CD4-positive, alpha-beta T cell treated with Interleukin-4 for 1 hour (primary cell): ENCODE data around the gene TMEM229B.

Source experiments
- DNase-seq, 2 donors: peaks; one replicate each; pipeline ENCODE4 v3.0.0-alpha.2; 2020 to 2022

The TMEM229B gene

DNA sequence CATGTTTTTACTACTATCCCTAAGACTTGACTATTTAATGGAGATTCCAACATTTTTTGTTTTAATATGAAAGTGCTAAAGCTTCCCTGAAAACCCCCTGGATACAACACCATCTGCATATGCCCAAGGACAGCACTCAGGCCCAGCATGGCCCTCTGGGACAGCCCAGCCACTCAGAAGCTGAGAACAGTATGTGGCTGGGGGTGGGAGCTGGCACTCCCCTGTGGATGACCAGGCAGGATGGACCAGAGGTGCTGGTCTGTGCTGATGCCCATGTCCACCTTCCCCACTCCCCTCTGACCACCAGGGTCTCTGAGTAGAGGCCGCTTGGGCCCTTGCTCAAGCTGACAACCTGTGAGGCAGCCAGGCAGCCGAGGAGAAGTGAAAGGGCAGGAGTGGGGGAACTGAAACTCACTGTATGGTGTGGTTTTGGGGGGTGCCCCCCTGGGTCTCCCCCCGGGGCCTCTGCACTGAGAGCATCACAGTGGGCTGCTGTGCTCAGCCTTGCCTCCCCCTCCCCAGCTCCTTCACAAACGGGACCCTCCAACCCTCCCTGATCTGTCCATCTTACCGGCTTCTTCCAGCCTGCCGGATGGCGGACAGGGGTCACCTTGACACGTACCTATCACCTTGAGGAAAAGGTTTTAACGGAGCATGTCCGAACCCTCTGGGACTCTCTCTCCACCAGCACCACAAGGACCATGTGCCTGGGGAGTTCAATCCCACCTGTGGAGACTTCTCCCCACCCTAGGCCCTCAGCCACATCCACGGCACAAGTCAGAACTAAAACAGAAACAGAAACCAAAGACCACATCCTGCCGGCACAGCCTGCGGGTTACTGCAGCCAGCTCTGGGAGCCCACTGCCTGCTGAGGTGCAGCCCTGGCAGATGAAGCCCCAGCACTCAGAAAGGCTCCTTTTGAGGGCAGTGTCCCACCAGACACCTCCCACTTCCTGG lies at the start of gene TMEM229B:
Gene TMEM229B, minus strand, starts transcription at position 785 of the 957 bp plus-strand sequence. CDS start 14,798 bp downstream, outside the sequence.
- DNase-seq = peak; percentile 80

DNA sequence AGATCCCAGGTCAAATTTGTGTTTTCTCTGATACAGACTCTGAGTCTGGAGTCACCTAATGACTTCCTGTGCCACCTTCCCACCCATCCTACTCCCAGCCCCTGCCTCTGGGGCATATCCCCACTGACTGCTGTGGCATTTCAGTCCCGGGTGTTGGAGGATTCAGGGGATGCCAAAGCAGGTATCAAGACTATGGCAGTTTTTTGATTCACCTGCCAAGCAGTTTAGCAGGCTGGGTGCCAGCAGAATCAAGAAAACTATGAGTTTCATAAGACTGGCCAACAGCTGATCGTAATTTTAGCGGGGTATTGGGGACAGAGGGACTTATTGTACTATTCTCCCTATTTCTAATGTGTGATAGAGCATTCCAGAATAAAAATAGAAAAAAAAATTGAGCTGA lies 49.2 kb upstream of the TMEM229B start:
- DNase-seq = no peak

DNA sequence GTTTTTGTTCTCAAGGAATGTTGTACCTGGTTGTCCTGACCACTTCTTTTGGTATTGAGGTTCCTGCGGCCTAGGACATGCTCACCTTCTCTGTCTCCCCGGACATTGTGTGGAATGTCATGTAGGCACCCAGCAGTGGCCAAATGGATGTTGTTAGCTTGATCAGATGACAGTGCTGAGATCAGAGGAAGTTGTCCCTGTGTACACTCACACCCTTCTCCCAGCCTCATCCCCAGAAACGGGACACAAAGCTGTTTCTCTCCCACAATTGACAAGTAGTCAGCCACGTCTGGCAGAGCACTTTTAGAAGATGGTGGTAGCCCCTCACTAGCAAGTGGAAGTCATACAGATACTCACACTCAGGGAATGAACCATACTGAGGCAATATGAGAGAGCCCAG lies 47.6 kb upstream of the TMEM229B start:
- DNase-seq = no peak

DNA sequence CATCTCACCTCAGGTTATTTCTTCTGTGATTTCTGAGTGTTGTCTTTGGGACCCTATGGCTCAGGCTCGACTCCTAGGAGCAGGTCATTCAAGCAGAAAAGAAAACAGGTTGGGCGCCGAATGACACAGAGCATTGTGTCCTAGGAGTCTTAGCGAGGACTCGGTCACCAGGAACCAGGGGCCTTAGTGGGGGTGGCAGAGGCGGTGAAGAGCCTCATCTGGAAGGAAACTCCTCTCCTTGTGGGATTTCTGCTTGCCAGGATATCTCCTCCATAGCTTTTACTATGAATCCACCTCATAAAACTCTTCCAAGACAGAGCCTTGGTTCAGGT lies 45.2 kb upstream of the TMEM229B start:
- DNase-seq = no peak

DNA sequence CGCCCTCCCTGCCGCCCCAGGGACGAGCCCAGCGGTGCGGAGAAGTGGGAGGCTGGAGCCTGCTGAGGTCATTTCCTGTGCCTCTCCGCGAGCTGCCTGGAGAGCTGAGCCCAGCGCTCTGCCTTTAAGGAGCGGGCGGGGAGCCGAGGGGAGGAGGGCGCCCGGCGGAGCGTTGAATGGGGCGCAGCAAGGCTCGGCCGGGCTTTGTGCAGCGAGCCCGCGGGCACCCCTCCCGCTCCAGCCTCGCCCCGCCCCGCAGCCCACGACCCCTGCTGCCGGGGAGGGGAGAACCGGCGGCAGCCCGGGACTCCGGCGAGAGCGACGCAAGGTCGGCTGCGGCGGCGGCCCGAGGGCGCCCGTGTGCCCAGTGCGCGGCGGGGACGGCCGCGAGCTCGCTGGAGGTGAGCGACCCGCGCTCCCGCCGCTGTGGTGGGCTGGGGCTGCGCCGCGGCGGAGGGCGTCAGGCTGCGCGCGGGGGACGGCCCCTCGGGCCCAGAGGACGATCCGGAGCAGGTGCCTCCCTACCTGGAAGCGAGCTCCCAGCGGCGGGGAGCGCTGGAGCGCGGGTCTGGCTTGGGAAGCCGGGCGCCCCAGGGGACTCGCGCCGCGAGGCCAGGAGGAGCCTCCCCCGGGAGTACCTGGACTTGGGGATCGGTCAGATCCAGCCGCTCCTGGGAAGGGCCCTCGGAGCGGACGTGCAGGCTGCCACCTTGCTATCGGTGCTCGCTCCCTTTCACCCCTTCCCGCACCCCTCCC lies 44.7 kb upstream of the TMEM229B start, which contains the start of gene PLEKHH1:
Gene PLEKHH1, plus strand, starts transcription at position 293 of the 756 bp plus-strand sequence. CDS start 8,578 bp downstream, outside the sequence.
- peak; percentile 35 to 45 for DNase-seq

DNA sequence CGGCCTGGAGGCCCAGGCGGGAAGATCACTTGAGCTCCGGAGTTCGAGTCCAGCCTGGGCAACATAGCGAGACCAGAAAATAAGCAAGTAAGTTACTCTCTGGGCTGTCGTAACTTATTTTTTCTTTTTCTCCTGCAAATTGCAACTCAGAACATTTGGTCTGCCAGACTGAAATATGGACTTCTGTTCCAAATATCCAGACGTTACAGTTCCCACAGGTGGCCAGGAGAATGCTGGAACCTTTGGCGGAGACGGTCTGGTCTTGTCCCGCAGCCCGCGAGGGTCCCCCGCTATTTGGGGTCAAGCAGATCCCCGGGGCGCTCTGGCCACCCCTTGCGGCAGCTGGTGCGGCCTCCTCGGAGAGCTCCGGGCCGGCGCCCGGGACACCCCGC lies 44.1 kb upstream of the TMEM229B start:
- DNase-seq = no peak

DNA sequence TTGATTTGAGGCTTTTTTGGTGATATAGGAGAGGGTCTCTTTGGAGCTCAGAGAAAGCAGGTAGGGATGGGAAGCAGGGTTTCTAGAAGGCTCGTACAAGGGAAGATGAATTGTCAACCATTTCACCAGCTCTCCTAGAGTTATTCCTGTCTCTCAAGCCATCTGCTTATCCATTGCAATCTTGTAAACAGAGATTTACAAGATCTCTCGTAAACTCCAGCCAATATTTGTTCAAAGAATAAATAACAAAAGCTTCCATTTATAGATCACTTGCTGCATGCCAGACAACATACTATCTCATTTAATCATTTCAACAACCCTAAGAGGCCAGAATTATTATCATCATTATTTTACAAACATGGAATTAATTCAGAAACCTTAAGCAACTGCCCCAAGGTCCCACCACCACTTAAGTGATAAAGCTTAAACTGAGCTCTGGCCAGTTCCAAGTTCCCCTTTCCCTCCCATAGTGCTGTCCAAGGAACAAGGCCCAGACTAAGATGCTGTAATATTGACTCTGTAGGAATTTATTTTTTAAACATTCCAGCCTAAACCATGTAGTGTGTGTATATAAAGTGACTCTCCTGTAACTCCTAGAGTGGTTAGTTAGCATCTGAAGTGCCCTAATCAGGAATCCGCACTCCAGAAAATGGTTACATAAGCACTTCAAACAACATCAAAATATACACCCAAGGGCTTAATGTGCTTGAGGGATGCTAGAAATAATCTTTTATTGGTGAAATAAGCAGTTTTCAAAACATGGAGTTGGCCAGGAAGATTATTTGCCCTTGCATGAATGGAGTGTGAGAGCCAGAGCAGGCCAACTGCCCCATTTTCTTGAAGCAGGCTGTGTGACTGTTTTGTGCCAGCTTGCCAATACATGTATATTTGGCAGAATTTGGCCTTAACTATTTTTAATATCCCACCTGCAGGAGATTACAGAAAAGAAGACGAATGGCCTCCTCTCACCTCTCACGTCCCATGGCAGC lies 41.7 kb upstream of the TMEM229B start:
- no peak for DNase-seq

DNA sequence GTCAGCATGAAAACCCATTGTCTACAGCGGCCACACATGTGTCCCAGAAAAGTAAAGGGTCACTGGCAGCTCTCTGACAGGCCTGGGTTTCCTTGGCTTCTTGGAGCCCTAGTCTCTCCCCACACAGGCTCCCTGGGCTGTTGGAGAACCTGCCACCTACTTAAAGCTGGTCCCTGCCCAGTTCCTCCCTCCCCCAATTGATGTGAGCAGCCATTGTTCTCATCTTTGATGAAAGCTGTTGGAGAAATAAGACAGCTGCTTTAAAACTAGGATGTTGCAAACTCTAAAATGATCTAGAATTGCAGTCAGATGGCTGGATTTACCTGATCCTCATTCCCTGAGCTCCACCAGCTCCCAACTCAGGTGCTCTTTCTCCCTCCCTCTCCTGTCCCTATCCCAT lies 39.8 kb upstream of the TMEM229B start:
- no peak for DNase-seq

DNA sequence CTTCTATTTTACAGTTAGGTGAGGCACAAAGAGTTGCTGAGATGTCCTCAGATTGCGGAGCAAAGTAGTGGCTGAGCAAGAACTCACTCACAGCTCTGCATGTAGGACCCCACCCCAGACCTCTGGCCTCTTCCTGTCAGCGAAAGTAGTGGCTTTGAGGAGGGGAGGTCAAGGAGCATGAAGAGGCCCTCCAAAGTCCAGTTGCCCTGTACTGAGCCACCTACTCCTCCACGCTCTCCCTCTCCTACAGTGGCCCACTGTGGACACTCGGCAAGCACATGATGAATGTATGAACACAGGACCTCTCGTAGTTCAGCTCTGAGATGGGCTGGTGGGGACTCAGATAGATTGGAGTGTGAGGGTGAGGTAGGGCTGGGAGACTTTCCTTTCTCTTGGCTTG lies 39.2 kb upstream of the TMEM229B start:
- DNase-seq = no peak

DNA sequence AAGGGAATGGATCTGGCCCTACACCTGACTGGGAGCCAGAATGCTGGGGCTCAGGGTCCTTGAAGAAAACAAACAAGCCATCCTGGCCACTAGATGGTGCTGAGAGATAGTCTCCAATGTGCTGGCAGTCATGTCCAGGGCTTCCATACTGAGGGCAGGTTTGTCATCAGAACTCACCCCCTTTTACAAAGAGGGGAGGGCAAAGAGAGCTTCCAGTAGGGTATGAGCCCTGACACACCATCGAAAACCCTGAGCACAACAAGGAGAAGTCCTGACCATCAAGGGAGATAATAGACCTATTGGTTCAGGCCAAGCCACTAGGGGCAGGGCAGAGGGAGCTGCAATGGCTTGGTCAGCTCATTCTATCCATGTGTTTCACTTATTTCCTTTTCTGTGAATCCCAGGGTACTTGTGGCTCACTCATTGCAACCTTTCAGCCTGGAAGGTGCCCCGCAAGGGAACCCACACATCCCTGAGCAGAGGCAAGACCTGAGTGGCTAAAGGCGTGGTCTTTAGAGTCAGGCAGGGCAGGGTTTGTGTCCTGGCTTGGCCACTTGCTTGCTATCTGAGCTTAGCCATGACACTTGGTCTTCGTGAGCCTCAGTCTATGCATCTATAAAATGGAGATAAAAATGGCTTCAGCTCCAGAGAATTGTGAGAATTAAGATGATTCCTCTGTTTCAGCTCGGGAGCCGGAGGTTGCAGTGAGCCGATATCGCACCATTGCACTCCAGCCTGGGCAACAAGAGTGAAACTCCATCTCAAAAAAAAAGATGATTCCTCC lies 38.3 kb upstream of the TMEM229B start:
- DNase-seq = peak; percentile 45 to 59

DNA sequence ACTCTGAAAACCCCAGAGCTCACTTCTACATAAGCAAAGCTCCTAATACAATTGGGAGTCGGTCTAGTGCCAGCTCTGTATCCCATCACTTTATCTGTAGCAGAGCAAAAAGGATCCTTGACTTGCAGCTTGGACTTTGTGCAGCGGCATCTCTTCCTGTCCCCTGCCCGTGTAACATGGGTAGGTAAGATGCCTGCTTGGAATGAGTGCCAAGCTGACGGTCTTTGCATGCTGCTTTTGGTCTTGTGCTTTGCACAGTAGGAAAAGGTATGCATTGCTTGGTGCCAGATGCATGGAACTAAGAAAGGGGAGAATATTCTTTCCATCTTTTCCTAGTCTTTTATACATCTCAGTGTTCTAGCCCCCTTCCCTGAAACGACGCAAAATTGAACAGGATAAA lies 37.7 kb upstream of the TMEM229B start:
- DNase-seq = no peak

DNA sequence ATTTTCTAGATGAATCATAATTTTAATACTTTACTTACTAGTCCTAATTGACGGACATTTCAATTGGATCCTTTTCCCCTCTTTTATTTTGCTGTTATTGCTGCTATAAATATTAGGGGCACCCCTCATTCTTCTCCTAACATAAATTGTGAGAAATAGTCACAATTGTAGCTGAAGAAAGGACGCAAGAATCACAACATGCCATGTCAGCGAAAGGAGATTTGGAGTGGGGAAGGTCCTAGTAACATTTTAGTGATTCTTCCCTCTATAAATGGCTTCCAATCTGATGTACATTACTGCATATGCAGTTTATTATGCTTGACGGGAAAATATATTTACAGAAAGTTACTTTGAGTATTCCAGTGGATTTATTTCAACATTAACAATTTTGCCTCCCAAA lies 36.9 kb upstream of the TMEM229B start:
- DNase-seq = no peak

DNA sequence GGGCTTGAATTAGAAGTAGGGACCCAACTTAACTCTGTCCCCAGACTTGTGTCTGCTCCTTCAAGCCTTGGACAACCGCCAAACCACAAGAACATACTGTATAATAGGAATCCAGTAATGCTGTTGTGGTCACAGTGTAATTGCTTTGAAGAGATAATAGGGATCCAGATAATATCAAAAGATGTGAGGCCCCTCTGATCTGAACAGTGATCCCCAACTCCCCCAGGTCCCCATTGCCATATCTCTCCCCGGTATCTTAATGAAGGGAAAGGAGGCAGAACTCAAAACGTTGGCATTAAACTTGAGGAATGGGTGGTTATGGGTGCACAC lies 36.1 kb upstream of the TMEM229B start:
- DNase-seq = no peak

DNA sequence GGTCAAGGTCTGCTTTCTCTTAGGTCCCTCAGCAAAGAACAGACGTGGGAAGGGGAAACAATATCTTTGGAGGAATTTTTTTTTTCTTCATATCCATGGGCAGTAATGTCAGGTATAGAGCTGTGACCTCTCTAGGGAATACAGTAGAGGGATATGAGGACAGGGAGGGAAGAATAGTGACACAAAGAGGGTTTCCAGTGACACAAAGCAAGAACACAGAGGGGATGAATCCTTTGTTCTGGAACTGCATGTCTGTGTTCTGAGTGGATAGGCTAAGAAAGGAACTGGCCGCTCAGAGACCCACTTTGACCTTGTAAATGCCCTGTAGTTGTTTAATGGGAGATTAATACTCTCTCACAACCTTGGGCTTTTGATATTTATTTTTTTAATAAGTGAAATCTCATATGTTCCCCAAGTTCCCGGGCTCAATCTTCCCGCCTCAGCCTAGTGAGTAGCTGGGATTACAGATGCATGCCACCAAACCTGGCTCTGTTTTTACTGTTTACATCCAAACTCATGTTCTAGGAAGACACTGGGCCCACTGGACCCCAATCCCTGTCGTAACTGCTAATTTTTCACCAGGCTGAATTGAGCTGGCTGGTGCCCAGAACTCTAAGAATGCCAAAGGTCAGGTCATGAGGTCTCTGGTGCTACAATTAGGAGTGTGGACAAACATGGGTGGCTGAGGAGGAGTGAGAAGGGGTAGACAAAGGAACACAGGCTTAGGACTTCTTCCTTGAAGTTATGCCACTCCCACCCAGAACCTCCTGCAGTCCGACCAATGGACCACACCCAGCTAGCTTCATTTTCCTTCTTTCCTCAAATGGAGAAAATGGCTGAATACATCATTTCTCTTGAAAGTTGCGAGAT lies 35.5 kb upstream of the TMEM229B start:
- DNase-seq = no peak

DNA sequence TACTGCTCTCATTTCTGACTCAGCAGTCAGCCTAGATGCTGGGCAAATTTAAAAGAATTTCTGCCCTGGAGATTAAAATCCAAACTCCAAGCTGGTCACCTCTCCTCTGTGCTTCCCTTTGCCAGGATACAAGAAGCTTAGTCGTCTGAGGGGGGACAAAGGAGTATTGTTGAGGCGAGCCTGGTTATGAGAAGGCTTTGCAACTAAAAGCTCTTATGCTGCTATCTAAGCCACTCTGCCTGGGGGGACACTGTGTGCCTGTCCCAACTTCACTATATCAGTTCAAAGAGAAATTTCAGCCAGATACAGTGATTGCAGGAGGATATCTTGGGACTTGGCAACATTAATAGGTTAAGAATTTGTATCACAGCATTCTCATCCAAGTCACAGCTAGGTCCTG lies 33.7 kb upstream of the TMEM229B start:
- DNase-seq = no peak

DNA sequence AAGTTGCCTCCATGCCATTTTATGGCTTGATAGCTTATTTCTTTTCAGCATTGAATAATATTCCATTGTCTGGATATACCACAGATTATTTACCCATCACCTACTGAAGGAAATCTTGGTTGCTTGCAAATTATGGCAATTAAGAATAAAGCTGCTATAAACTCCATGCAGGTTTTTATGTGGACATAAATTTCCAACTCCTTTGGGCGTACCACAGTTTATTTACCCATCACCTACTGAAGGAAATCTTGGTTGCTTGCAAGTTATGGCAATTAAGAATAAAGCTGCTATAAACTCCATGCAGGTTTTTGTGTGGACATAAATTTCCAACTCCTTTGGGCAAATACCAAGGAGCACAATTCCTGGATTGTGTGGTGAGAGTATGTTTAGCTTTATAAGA lies 32.0 kb upstream of the TMEM229B start:
- no peak for DNase-seq

DNA sequence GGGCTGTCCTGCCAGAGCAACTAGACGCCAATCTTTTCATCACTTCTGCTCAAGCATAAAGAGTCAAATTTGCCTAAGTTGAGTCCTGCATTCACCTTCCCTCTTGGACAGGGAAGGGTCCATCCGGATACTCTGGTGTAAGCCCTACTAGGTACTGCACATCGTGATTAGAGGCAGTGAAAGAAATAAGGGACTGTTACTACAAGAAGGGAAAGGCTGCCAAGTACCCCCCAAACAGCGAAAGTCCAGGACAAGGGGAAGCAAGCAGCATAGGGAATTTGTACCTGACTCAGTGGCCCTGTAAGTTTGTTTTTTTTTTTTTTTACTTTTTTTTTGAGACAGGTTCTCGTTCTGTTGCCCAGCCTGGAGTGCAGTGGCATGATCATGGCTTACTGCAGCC lies 30.9 kb upstream of the TMEM229B start:
- DNase-seq = no peak

DNA sequence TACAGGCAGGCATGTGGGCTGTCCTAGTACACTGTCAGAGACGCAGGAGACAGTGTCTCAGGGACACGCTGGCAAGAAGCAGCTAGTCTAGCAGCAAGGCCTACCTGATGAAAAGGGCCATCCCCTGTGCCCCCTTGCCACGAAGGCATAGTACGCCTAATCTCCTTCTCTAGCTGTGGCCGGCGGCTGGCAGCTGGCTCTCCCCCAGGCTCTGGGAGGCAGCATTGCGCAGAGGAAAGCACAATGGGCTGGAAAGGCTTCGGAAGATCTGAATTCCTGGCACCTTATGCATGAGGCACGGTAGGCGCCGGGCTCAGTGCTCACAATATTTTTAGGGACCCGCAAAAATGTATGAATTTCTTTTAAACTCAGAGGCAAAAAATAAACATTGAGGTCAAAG lies 28.6 kb upstream of the TMEM229B start:
- no peak for DNase-seq

DNA sequence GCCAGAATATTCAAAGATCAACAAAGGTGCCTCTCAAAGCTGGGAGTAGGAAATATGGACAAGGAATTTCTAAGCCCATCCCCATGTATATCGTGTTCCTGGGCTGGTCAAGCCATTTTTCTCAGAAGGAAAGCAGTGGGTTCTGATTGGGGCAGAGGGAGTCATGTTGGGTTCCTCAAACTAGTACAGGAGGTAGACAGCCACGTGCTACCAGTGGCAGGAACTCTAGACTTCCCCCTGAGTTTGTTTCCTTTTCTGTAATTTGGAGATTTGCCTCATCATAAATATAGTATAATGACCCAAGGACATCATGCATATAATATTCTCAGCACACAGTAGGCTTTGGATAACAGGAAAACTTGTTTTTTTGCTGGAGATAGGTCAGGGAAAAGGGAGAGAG lies 28.2 kb upstream of the TMEM229B start:
- DNase-seq = no peak

DNA sequence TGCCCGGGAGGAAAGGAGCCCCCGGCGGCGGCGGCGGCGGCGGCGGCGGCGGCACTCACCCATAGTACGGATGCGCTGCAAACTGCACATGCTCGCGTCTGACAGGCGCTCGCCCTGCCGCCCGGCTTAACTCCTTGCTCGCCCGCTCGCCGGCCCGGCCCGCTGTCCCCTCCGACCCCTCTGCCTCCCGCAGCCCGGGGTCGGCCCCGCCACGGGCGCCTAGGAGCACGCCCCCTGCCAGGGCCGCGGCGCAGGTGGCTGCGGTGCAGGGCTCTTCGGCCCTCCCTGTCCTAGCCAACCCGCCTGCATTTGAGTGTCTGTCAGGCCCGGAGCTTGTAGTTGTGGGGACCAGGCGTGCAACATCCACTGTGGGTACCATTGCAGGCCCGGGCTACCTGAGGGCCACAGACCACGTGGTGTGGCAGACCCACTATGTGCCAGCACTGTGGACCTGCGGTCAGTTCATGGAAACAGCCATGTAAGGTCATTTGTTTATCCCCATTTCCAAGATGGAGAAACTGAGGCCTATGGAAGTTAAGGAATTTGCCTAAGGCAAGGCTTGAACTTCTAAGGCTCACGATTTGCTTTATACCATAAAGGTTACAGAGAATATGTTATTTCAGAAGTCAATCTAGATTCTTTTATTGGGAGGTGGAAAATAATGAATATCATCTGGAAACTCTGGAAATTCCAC lies 27.0 kb upstream of the TMEM229B start:
- DNase-seq = peak in 1 of 2 donors; percentile 36
